ENCODE data around the gene PLXNC1. TPM values are rescaled to one million over a fixed set of nuclear protein-coding genes. Genes with fewer than 3 reads are reported as not detected.
"Not testable (repeated sequence)": the region's sequence is repeated elsewhere in the genome, so short reads cannot be mapped to it uniquely, and the experiment has no call there.

The PLXNC1 gene
- polyA plus RNA-seq, 3 donors: 5.9 to 8.4 (median 7.1) TPM

DNA sequence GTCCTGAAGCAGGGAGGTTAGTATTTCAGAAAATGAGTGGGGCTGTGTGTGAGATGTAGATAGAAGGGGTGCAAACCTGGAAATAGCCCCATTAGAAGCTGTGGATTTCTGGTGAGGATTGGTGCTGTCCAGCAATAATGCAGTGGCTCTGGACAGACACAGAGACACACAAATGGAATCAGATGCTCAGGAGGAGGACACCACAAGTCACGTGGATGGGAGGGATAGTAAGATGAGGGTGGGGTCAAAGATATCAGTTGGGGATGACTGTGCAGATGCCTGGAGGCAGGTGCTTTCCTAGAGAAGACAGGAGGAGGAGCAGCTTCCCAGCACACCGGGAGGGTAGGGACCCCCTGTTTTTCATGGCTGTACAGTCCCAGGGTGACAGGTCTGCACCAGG, 136.5 kb downstream of the PLXNC1 start:
- DNase-seq (ENCODE audit: low read depth in 3 of 3, low spot score in 2 of 3): no peak

DNA sequence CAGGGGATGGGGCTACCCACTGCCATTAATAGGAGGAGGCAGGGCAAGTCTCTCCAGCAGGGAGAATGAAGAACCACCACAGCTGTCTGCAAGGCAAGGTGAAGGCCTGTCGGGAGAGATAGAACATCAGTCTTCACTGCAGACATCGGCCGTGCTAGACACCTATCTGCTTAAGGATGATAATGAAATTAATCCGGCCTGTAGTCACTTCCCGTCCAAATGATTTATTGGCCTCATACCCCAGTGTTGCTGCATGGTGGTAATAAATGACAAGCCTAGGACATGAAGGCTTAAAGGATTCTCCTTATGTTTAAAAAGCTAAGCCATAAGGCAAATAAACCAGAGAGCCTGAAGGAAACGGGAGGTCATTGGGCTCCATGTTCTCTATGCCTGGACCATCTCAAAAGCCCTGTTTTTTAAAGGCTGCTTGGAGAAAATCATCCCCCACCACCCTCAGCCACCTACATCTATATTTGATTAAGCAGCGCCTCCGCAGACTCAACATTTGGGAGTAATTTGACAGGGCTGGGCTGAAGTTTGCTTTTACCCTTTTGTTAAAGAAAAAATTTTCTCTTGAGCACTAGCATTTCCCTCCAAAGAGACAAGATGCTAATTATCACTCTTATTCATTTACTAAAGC, 137.7 kb downstream of the PLXNC1 start:
- no peak for DNase-seq (ENCODE audit: low read depth in 3 of 3, low spot score in 2 of 3)

DNA sequence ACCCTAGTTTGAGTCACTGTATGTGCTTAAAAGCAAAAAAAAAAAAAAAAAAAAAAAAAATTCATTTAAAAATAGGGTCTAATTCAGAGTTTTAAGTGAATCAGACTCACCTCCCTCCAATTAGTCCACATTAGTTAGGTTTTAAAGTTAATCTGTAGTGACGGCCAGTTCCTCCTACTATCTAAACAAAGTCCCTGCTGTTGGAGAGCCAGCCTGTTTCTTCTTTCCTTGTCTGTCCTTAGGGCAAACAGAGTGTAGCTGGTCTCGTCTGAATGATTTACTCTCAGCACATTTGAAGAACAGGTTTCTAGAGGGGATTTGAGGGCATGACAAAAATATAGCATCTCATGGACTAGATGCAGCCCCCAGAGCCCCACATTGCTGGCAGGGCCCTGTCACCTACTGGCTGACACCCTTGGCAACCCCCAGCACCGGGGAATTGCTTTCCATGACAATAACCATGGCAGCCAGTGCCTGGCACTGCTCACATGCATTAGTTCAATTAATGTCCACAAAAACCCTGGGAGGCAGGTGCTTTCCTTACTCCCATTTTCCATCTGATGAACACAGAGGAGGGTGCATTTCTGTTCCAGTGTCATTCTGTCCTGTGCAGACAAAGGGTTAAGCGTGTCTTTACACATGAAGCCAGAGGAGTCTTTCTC, 138.3 kb downstream of the PLXNC1 start:
- no peak for DNase-seq (ENCODE audit: low read depth in 3 of 3, low spot score in 2 of 3)

DNA sequence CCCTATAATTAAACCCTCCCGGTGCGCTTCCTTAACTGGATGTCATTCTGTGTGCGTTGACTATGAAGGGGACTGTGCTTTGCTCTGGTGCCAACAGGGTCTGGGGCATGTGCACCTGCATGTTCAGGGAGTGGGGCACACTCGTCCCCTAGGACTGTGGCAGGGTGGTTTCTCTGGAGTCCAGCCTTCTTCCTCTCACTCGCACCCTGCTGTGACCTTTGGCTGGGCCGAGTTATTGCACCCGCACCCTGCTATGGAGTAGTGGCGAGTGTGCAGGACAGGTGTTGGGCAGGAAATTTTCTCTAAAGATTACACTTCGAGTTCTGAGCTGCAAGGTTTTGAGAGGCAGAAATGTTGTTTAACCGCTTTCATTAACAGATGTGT, 138.9 kb downstream of the PLXNC1 start:
- DNase-seq (ENCODE audit: low read depth in 3 of 3, low spot score in 2 of 3): no peak

DNA sequence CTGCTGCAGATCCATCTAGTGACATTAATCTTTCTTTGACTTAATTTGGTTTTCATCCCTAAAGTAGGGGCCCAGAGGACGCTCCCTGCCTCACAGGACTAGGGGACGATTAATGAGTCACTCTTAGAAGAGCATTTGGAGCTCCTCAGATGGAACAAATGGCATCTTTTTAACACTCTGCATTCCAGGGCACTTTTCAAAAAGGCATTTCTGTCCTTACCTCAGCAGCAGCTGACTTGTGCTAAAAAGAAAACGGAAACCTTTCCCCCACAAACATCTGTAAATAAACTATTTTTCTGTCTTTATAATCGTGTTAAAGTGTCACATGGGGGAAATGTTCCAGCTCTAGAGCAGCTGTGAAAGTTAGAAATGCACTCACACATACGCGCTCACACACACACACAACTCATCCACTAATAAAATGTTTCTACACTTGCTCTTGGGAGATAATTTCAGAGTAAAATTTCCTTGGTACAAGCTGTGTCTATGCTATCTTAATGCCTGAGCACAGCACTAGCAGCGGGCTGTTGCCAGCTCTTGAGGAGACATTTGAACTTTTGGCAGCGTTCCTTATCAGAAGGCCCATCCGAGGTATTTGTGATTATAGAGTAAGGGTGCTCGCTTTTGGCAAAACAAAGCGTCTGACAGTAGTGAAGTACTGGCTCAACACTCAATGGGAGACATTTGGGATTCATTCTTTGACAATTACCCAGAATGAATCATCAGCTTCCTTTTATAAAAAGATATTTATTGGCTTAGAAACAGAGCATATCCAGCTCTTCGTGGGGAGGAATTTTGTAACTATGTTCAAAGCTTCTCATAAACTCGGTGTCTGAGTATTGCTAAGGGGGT, 141.3 kb downstream of the PLXNC1 start:
- no peak for DNase-seq (ENCODE audit: low read depth in 3 of 3, low spot score in 2 of 3)

DNA sequence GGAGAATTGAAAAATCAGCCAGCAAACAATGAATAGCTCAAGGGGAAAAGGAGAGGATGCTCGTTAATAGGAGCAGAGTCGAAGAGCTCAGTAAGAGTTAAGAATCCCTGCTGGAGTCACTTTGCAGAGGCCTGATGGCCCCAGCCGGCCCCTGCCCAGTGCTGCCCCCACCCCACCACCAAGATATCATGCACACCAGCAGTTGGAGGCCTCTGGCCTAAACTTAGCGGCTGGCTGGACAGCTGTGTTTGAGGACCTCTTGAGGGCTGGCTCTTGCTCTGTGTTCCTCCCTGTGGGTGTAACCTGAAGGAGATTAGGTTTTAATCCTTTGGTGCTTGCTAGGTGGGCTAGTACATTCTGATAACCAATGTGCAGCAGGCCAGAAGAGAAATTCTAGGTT, 142.0 kb downstream of the PLXNC1 start:
- no peak for DNase-seq (ENCODE audit: low read depth in 3 of 3, low spot score in 2 of 3)

DNA sequence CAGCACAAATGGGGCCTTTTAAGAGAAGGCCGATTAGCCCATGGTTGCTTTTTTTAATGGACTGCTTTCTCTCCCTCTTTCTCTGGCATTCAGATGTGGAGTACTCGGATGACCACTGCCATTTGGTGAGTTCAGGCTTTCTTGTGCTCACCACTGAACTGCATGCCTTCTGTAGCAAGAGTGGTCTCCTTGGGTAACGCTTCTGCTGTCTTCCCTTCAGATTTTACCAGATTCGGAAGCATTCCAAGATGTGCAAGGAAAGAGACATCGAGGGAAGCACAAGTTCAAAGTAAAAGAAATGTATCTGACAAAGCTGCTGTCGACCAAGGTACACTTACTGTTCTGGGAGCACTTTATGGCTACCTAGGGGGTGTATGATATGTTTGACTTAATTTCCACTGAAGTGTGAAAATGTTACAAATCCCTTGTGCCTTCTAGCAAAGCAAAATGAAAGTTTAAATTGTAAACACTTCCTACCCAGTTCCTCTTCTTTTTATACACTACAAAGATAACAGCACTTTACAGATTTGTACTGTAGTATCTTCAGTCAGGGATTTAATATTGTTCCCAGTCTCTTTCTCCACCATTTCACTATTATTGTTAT, 148.8 kb downstream of the PLXNC1 start:
- DNase-seq (ENCODE audit: low read depth in 3 of 3, low spot score in 2 of 3): no peak

DNA sequence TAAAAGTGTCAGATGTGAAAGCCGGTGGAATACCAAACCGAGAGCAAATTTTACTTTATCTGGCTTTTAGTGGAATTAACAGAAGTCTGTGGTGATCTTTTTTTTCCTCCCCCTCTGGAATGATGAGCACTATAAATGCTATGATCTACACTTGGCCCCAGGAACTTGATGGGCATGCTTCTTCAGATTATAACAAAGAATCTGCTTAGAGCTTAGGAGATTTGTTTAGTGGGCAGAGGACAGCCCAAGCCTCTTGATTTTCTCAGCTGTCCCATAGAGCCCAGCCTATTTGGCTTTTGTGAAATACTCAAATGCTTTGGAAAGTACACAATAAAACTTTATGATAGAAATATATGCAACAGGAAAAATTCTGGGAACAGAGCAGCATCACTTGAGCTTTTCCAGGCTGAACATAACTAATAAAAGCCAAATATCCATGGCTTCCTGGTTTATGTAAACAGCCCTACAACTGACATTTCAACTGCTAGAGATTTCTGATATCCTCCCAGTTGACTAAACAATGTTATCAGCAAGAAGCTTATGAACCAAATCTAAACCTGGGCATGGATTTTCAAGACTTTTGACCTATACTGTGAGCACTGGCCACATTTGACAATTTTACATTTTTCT, 149.6 kb downstream of the PLXNC1 start:
- DNase-seq (ENCODE audit: low read depth in 3 of 3, low spot score in 2 of 3): no peak

DNA sequence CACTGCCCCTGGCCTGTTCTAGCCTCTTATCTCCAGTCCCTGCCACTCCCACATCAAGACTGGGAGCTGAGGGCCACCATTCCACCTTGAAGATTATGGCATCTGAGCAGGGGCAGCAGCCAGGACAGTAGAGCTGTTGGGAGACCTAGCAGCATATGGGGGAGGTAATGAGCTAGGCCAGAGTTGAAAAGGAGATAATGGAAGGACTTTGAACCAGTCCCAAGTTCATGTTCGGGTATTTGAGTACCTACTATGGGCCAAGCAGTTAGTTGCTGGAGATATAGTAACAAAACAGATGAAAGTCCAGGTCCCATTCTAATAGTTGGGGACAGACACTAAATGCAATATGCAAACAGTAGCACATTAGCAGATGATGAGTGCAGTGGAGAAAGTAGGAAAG, 151.5 kb downstream of the PLXNC1 start:
- DNase-seq (ENCODE audit: low read depth in 3 of 3, low spot score in 2 of 3): no peak

DNA sequence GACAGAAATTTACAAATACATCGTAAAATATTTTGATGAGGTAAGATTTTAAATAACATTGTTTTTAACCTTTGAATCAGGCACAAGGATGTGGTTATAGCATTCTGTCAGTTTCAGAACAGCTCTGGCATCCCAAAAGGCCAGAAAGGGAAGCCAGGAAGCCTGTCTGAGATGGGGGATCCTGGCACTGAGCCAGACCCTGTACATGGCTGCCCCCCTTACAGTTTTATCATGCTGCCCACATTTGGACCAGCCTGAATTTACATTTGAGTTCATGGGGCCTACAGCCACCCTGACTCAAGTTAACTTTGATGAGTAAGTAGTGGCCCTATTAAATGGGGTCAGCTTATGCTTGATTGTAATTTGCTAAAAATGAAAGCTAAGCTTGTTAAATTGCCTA, 155.6 kb downstream of the PLXNC1 start:
- DNase-seq (ENCODE audit: low read depth in 3 of 3, low spot score in 2 of 3): no peak

DNA sequence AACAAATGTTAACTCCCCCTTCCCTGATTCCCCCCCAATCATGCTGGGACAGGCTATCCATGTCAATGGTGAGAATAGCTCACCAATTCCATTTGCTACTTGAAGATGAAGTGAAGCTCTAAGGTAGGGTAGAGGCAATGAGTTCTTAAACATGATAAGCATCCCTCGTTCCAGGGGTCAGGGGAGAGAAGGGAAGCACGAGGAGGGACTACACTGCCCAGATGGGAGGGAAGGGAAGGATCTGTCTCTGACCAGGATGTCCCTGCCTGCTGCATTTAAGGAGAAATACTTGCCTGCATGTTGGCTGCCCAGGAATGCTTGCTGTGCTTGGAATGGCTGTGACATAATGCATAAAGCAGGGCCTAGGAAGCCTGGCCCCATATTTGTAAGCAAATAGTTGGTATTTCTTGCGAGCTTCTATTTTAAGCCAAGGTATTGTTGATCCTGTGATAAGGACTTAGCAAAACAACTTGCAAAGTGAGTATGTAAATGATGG, 156.2 kb downstream of the PLXNC1 start:
- DNase-seq (ENCODE audit: low read depth in 3 of 3, low spot score in 2 of 3): no peak

DNA sequence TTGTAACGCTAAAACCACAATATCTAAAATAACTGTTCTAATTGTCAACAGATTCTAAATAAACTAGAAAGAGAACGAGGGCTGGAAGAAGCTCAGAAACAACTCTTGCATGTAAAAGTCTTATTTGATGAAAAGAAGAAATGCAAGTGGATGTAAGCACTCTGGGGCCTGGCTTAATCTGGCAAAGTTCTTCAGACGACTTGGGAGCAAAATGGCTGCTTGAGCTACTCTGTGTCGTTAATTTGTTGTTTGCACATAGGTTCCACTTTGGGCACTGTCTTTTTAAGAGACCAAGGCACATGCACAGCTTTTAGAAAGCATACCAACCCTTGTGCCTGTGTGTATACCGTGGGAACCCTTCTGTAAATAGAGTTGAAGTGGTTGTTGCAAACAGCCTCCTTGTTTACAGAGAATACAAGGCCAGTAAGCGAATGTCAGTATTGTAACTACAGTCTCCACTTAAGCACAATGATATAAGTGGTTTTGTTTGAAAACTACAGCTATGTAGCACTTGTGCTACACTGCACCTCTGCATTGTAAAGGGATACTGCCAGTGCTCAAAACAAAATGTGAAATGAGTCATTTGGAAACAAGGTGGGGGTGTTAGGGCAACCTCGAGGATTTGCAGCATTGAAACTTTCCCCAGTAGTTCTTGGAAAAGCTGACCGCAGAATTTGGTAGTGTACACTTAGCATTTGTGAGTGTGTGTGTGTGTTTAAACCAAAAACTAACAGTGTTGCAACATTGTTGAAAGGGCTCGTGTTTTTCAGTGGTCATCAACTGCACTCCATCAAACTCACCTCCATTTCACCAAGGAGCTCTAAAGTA, 157.0 kb downstream of the PLXNC1 start:
- no peak for DNase-seq (ENCODE audit: low read depth in 3 of 3, low spot score in 2 of 3)

DNA sequence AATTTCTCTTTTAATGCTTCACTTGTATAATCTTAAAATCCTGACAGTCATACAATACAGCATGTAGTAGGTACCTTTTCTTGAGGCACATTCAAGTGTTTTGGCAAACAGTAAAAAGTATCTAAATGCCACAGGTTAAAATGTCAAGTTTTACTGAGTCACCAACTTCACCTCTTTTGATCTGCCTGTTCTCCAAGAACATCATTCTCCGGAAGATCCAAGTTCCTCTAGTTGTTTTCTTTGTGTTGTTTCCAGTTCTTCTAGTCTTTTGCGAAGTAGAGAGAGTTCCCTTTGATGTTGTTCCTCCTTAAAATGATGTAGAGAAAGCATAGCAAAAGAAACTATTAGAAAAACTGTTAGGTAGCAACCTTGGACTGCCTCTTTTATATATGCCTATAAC, 160.2 kb downstream of the PLXNC1 start:
- DNase-seq (ENCODE audit: low read depth in 3 of 3, low spot score in 2 of 3): no peak

DNA sequence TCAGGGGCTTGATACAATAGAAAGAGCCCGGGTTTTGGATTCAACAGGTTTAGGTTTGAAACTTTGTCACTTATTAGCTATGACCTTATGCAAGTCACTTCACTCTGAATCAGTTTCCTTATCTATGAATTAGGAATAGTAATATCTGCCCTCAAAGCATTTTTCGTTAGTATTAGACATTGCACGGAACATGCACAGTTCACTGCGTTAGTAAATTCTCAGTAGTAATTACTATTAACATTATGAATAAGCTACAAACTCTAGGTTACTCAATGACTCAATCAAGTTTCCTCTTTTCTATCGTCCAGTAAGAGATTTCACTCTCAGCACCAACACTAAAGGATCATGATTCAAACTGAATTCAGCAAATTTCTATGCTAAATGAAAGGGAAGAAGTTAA, 161.0 kb downstream of the PLXNC1 start:
- DNase-seq (ENCODE audit: low read depth in 3 of 3, low spot score in 2 of 3): no peak

DNA sequence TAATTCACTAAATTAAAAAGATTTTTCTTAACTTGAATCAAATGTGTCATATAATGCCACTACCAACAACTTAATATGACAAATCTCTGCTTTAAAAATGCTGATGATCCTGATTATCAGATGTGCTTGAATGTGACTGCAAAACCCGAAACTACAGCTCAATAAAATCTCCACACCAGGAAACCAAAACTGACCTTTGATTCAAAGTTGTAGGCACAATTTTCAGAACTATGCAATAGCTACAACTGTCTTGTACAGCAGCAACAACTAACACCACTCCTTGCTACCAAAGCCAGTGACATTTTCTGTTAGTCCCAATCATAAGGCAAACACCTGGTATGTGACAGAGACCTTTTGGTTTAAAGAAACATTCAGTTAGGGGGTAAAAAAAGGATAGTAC, 164.0 kb downstream of the PLXNC1 start:
- no peak for DNase-seq (ENCODE audit: low read depth in 3 of 3, low spot score in 2 of 3)

DNA sequence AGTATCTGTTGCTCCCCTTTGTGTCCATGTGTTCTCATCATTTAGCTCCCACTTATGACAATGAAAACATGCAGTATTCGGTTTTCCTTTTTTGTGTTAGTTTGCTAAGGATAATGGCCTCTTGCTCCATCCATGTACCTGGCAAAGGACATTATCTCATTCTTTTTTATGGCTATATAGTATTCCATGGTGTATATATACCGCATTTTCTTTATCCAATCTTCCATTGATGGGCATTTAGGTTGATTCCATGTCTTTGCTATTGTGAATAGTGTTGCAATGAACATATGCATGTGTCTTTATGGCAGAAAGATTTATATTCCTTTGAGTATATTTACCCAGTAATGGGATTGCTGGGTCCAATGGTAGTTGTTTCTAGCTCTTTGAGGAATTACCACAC, 168.2 kb downstream of the PLXNC1 start:
- DNase-seq (ENCODE audit: low read depth in 3 of 3, low spot score in 2 of 3): not testable (repeated sequence)

DNA sequence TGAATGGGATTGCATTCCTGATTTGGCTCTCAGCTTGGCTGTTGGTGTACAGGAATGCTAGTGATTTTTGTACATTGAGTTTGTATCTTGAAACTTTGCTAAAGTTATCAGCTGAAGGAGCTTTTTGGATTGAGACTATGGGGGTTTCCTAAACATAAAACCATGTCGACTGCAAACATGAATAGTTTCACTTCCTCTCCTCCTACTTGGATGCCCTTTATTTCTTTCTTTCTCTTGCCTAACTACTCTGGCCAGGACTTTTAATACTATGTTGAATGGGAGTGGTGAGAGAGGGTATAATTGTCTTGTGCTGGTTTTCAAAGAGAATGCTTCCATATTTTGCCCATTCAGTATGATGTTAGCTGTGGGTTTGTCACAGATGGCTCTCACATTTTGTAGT, 169.8 kb downstream of the PLXNC1 start:
- no peak for DNase-seq (ENCODE audit: low read depth in 3 of 3, low spot score in 2 of 3)

DNA sequence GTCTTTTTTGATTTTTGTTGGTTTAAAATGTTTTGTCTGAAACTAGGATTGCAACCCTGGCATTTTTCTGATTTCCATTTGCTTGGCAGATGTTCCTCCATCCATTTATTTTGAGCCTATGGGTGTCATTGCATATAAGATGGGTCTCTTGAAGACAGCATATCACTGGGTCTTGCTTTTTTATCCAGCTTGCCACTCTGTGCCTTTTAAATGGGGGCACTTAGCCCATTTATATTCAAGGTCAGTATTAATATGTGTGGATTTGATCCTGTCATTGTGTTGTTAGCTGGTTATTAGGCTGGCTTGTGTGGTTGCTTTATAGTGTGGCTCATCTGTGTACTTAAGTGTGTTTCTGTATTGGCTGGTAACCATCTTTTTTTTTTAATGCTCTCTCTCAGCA, 171.7 kb downstream of the PLXNC1 start:
- DNase-seq (ENCODE audit: low read depth in 3 of 3, low spot score in 2 of 3): no peak

DNA sequence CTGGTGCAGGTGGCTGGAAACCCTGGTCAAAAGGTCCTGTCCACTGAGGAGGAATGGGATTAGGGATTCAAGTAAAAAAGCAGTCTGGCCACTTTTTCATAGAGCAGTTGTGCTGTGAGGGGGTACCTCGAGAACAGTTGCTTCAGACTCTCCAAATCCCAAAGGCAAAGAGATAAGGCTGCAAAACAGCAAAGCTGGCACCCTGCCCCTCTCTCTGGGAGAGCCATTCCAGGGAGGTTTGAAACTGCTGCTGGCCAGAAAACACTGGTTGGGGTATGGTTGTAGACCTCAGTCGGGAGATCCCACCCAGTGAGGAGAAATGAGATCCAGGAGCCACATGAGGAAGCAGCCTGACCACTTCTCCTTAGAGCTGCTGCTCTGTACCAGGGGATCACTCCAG, 174.0 kb downstream of the PLXNC1 start:
- DNase-seq (ENCODE audit: low read depth in 3 of 3, low spot score in 2 of 3): no peak

DNA sequence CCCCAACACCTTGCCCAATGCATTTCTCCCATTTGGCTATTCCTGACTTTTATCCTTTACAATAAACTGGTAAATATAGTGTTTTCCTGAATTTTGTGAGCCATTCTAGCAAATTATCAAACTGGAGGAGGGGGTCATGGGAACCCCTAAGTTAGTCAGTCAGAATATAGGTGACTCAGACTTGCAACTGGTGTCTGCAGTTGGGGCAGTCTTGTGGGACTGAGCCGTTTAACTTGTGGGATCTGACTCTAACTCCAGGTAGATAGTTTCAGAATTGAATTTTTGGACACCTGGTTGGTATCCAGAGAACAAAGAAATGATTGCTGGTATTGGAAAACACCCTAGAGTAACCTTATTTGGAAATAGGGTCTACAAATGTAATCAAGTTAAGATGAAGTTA, 177.9 kb downstream of the PLXNC1 start:
- DNase-seq (ENCODE audit: low read depth in 3 of 3, low spot score in 2 of 3): no peak

Data from right renal cortex interstitium (tissue), 3 donors.